Measurements from ENCODE around the gene ANKRD16.

GRCh38 chr10:5897504-5897903, 7.8 kb upstream of the ANKRD16 start:
- no peak for TF ChIP-seq CTCF (IDR thresholded peaks at IDR 0.05)
- no peak for TF ChIP-seq ZFX (IDR thresholded peaks at IDR 0.05; ENCODE audit: borderline replicate concordance)
